Endodermal cell (in vitro differentiated cells): ENCODE measurements around the gene PTPRN2. TPM values are rescaled to one million over a fixed set of nuclear protein-coding genes. Genes with fewer than 3 reads are reported as not detected.

Source experiments
- DNase-seq: peaks from one replicate; pipeline ENCODE4 v3.0.0-alpha.2; 2017
- H3K27ac ChIP-seq: 2 replicates; pipeline ENCODE4 v1.5.1; 2013; ENCODE audit warnings: mild to moderate bottlenecking, low read depth, low read length, moderate library complexity
- H3K27me3 ChIP-seq: 2 replicates; pipeline ENCODE4 v1.6.1; 2013; ENCODE audit warnings: mild to moderate bottlenecking, low read length, moderate library complexity; ENCODE audit not compliant: insufficient read depth, control insufficient read depth, poor library complexity, severe bottlenecking
- H3K36me3 ChIP-seq: 2 replicates; pipeline ENCODE4 v1.7.0; 2013; ENCODE audit warnings: mild to moderate bottlenecking, low read length, moderate library complexity; ENCODE audit not compliant: control insufficient read depth, insufficient read depth
- H3K4me1 ChIP-seq: one replicate; pipeline ENCODE4 v1.7.0; 2013; ENCODE audit warnings: low read length; ENCODE audit not compliant: control insufficient read depth, insufficient read depth
- H3K4me3 ChIP-seq: 2 replicates; pipeline ENCODE4 v1.5.1; 2013; ENCODE audit warnings: mild to moderate bottlenecking, low read length, moderate library complexity
- H3K9ac ChIP-seq: 2 replicates; pipeline ENCODE4 v1.6.1; 2013; ENCODE audit warnings: mild to moderate bottlenecking, low read length, moderate library complexity; ENCODE audit not compliant: poor library complexity, severe bottlenecking; ENCODE audit errors: extremely low read depth
- H3K9me3 ChIP-seq: 2 replicates; pipeline ENCODE4 v1.6.1; 2013; ENCODE audit warnings: mild to moderate bottlenecking, low read length, moderate library complexity; ENCODE audit not compliant: control insufficient read depth
- H3K27ac Mint-ChIP-seq: 2 replicates; pipeline ENCODE4 v1.8.0; 2020; ENCODE audit warnings: mixed read lengths
- H3K27me3 Mint-ChIP-seq: 2 replicates; pipeline ENCODE4 v1.8.0; 2021; ENCODE audit warnings: mild to moderate bottlenecking, mixed read lengths; ENCODE audit not compliant: insufficient read depth
- H3K36me3 Mint-ChIP-seq: 2 replicates; pipeline ENCODE4 v1.8.0; 2020; ENCODE audit warnings: low read depth, mixed read lengths
- H3K4me1 Mint-ChIP-seq: 2 replicates; pipeline ENCODE4 v1.8.0; 2020; ENCODE audit warnings: mixed read lengths
- H3K4me3 Mint-ChIP-seq: 2 replicates; pipeline ENCODE4 v1.8.0; 2020; ENCODE audit warnings: mild to moderate bottlenecking, moderate library complexity, mixed read lengths
- H3K9me3 Mint-ChIP-seq: 2 replicates; pipeline ENCODE4 v1.8.0; 2020; ENCODE audit warnings: mild to moderate bottlenecking, mixed read lengths
- WGBS, 2 experiments: methylation state at CpG; one replicate each; pipeline versions ENCODE4 v1.1.5 to v1.1.7; 2013; ENCODE audit warnings: missing lambda C conversion rate in 2 of 2, mixed read lengths in 1 of 2; ENCODE audit not compliant: insufficient coverage in 1 of 2, insufficient read length in 1 of 2; 5-methylcytosine and 5-hydroxymethylcytosine counted together
- total RNA-seq, 2 donors: library from RNA; stranded (reverse); fragmentation: NEBNext Ultra II Directional in 1 of 2; extraction: Animal tissue kit (Norgen Biotek cat#: 25700) in 1 of 2; gene quantifications; 2 replicates in 1 of 2; 3 replicates in 1 of 2; pipeline ENCODE4 v1.2.1, GENCODE V29; 2021
- TF ChIP-seq, protein P1 (sequence below): fragments of 200-600 bp; sonication (generic); conservative IDR thresholded peaks from 2 replicates; pipeline ENCODE4 v1.5.0; 2021; ENCODE audit warnings: antibody characterized with exemption, mild to moderate bottlenecking

Gene PTPRN2
- total RNA-seq, 2 donors from 2014 or later: 0.69 to 1.2 TPM

DNA sequence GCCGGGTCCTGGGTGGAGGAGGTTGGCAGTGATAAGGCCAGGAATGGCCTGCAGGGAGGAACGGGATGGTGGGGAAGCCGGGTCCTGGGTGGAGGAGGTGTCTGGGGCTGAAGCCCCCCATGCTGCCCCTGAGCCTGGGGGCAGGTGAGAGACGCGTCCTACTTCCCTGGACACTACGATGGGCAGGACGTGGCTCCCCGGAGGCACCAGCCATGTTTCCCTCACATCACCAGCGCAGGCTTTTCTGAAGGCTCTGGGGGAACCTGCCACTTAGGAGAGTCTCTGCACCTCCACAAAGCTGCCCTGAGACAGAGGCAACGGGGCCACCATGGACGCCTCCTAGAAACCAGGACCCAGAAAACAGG is 926.0 kb downstream of the PTPRN2 start:
- Histone ChIP-seq H3K9me3 (peaks cover 62% of the 10 kb centered on the region), H3K27me3 (no peaks in the 10 kb centered on the region), H3K4me3 (no peak overlapping the region), H3K4me1 (no peaks in the 10 kb centered on the region), H3K36me3 (no peaks in the 10 kb centered on the region), H3K9ac (no peak overlapping the region), H3K27ac (no peak overlapping the region)
- Mint-ChIP-seq H3K27ac (no peak overlapping the region), H3K9me3 (no peaks in the 10 kb centered on the region), H3K27me3 (no peaks in the 10 kb centered on the region), H3K4me1 (no peaks in the 10 kb centered on the region), H3K36me3 (no peaks in the 10 kb centered on the region), H3K4me3 (no peak overlapping the region)
- TF ChIP-seq, protein P1, sequence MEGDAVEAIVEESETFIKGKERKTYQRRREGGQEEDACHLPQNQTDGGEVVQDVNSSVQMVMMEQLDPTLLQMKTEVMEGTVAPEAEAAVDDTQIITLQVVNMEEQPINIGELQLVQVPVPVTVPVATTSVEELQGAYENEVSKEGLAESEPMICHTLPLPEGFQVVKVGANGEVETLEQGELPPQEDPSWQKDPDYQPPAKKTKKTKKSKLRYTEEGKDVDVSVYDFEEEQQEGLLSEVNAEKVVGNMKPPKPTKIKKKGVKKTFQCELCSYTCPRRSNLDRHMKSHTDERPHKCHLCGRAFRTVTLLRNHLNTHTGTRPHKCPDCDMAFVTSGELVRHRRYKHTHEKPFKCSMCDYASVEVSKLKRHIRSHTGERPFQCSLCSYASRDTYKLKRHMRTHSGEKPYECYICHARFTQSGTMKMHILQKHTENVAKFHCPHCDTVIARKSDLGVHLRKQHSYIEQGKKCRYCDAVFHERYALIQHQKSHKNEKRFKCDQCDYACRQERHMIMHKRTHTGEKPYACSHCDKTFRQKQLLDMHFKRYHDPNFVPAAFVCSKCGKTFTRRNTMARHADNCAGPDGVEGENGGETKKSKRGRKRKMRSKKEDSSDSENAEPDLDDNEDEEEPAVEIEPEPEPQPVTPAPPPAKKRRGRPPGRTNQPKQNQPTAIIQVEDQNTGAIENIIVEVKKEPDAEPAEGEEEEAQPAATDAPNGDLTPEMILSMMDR: no peak
- WGBS, 2 experiments: 70 to 74% methylated on average over 10 to 11 of the region's 11 CpGs
- DNase-seq: no peak

DNA sequence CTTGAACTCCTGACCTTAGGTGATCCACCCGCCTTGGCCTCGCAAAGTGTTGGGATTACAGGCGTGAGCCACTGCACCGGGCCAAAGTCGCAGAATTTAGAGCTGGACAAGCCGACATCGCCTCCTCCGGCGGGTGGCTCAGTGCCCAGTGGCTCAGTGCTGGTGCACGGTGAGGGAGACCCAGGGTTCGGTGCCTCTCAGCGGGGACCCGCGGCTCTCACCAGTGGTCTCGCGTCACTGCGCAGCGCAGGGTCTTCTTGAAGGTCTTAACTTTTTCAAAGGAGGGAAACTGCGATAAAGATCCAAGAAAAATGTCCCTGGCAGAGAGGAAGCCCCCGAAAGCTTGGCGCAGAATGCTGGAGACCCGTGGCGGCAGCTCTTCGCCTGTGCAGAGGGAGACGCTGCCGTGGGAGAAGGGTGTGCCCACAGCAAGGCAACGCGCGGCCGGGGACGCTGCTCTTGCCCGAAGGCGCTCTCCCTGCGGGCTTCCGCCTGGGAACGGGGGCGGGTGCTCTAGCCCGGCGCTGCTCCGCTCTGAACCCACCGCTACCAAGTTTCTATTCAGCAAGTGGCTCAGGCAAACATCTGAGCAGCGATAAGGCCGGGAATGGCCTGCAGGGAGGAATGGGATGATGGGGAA is 926.5 kb downstream of the PTPRN2 start:
- DNase-seq: peak; percentile 42
- Mint-ChIP-seq H3K4me3 (no peak overlapping the region), H3K4me1 (no peaks in the 10 kb centered on the region), H3K36me3 (no peaks in the 10 kb centered on the region), H3K9me3 (no peaks in the 10 kb centered on the region), H3K27me3 (no peaks in the 10 kb centered on the region), H3K27ac (no peak overlapping the region)
- TF ChIP-seq, protein P1: no peak
- Histone ChIP-seq H3K36me3 (no peaks in the 10 kb centered on the region), H3K9me3 (peaks cover 62% of the 10 kb centered on the region), H3K4me1 (no peaks in the 10 kb centered on the region), H3K4me3 (no peak overlapping the region), H3K9ac (no peak overlapping the region), H3K27ac (no peak overlapping the region), H3K27me3 (no peaks in the 10 kb centered on the region)
- 80 to 85% methylated on average over 25 to 43 of the region's 43 CpGs for WGBS, 2 experiments

DNA sequence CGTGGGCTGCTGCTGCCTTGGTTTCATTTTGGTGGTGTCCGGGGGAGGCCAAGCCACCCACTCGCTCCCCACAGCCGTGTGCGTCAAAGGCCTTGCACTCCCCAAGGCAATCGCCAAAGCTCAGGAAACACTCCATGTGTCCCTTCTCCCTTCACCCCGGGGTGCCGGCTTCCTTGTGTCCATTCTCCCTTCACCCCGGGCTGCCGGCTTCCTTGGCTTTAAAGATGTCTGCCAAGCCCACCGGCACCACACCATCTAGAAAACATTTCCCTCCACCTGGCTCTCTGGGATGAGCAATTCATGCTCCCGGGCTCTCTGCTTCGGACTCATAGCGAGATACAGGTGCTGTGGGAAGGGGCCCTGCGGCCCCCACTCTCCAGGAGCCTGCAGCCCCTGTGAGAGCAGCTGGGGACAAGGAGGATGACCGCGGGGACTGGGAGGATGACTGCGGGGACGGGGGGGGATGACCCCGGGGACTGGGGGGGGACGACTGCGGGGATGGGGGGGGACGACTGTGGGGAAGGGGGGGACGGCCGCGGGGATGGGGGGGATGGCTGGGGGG is 928.7 kb downstream of the PTPRN2 start:
- Mint-ChIP-seq H3K4me1 (no peaks in the 10 kb centered on the region), H3K27me3 (no peaks in the 10 kb centered on the region), H3K4me3 (no peak overlapping the region), H3K27ac (no peak overlapping the region), H3K9me3 (no peaks in the 10 kb centered on the region), H3K36me3 (no peaks in the 10 kb centered on the region)
- no peak overlapping the region for H3K9ac ChIP-seq
- TF ChIP-seq, protein P1: no peak
- peak; percentile 16 for DNase-seq
- no peaks in the 10 kb centered on the region for H3K27me3 ChIP-seq
- 86 to 91% methylated on average over 8 to 15 of the region's 26 CpGs for WGBS, 2 experiments
- H3K4me3 ChIP-seq: no peak overlapping the region
- H3K9me3 ChIP-seq: peaks cover 63% of the 10 kb centered on the region
- H3K4me1 ChIP-seq: no peaks in the 10 kb centered on the region
- no peak overlapping the region for H3K27ac ChIP-seq
- no peaks in the 10 kb centered on the region for H3K36me3 ChIP-seq
